Stimulated activated CD8-positive, alpha-beta memory T cell treated with anti-CD3 and anti-CD28 coated beads, Interleukin-7, amount 100 ng/mL, for 48 hours (primary cell): Measurements from ENCODE around the gene FNBP1.
"Not testable (repeated sequence)": the region's sequence is repeated elsewhere in the genome, so short reads cannot be mapped to it uniquely, and the experiment has no call there.

Experiments used
- DNase-seq, 2 donors: peaks; one replicate each; pipeline ENCODE4 v3.0.0-alpha.2; 2020; ENCODE audit warnings: low read depth in 1 of 2; ENCODE audit errors: extremely low read depth in 1 of 2

FNBP1 gene

GRCh38 chr9:129996161-129996830 is 46.7 kb downstream of the FNBP1 start:
- DNase-seq, result no peak

GRCh38 chr9:129995409-129996160 is 47.4 kb downstream of the FNBP1 start:
- DNase-seq, result peak in 1 of 2 donors; percentile 23

GRCh38 chr9:129994882-129995281 is 48.1 kb downstream of the FNBP1 start:
- no peak for DNase-seq

GRCh38 chr9:129991139-129991538 is 51.9 kb downstream of the FNBP1 start:
- not testable (repeated sequence) for DNase-seq

- no peak for DNase-seq
These were observed 52.5 kb downstream of the FNBP1 start for GRCh38 chr9:129990269-129991010.

GRCh38 chr9:129989740-129990139 is 53.2 kb downstream of the FNBP1 start:
- DNase-seq, result no peak

- DNase-seq, result no peak
These were observed 53.7 kb downstream of the FNBP1 start for GRCh38 chr9:129989362-129989708.

- no peak for DNase-seq
These were observed 54.2 kb downstream of the FNBP1 start for GRCh38 chr9:129988607-129989361.

- no peak for DNase-seq
These were observed 55.0 kb downstream of the FNBP1 start for GRCh38 chr9:129987941-129988340.

GRCh38 chr9:129987047-129987446 is 55.9 kb downstream of the FNBP1 start:
- peak in 1 of 2 donors; percentile 20 for DNase-seq

- DNase-seq, result not testable (repeated sequence)
These were observed 58.4 kb downstream of the FNBP1 start for GRCh38 chr9:129984589-129984988.

- DNase-seq, result no peak
These were observed 59.1 kb downstream of the FNBP1 start for GRCh38 chr9:129983891-129984290.

GRCh38 chr9:129981180-129981907 is 61.6 kb downstream of the FNBP1 start:
- DNase-seq, result no peak

GRCh38 chr9:129980224-129980623 is 62.8 kb downstream of the FNBP1 start:
- not testable (repeated sequence) for DNase-seq

- no peak for DNase-seq
These were observed 63.8 kb downstream of the FNBP1 start for GRCh38 chr9:129979071-129979745.

GRCh38 chr9:129972816-129973215 is 70.2 kb downstream of the FNBP1 start:
- DNase-seq, result no peak

GRCh38 chr9:129968690-129969485 is 74.1 kb downstream of the FNBP1 start:
- DNase-seq, result no peak

- no peak for DNase-seq
These were observed 77.9 kb downstream of the FNBP1 start for GRCh38 chr9:129964901-129965734.
